T-helper 2 cell treated with Interferon-gamma antibody and Interleukin-4, amounts not matched to agents 5 μg/mL and 100 μg/mL, for 36 hours (primary cell): ENCODE data around the gene SERBP1.
"Not testable (repeated sequence)": the region's sequence is repeated elsewhere in the genome, so short reads cannot be mapped to it uniquely, and the experiment has no call there.

Source experiments
- DNase-seq: peaks from one replicate; pipeline ENCODE4 v3.0.0; 2021; ENCODE audit warnings: low spot score
- H3K27ac Mint-ChIP-seq: one replicate; pipeline ENCODE4 v1.8.0; 2021; ENCODE audit warnings: mild to moderate bottlenecking, mixed read lengths
- H3K27me3 Mint-ChIP-seq: one replicate; pipeline ENCODE4 v1.8.0; 2021; ENCODE audit warnings: low read depth, mixed read lengths
- H3K36me3 Mint-ChIP-seq: one replicate; pipeline ENCODE4 v1.8.0; 2021; ENCODE audit warnings: low read depth, mixed read lengths
- H3K4me1 Mint-ChIP-seq: one replicate; pipeline ENCODE4 v1.8.0; 2021; ENCODE audit warnings: low read depth, mixed read lengths
- H3K4me3 Mint-ChIP-seq: one replicate; pipeline ENCODE4 v1.8.0; 2022; ENCODE audit warnings: mild to moderate bottlenecking, moderate library complexity, mixed read lengths
- H3K9me3 Mint-ChIP-seq: one replicate; pipeline ENCODE4 v1.8.0; 2021; ENCODE audit warnings: mixed read lengths

SERBP1 gene

DNA sequence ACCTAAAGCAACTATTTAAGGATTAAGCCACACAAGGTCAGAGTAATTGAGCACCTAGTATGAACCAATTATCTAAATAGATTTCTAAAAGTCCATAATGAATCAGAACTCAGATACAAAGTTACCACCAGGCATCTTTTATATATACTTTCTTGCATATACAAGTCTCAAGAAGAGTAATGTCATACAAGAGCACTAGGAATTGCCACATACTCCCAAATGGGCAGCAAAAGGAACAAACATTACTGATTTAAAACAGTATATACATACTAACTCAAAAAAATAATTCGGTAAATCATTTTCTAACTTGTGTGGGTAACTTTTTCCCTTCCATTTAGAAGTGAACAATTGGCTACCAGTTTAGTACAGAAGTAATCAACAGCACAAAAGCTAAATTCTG lies 22.1 kb downstream of the SERBP1 start:
- H3K4me1 Mint-ChIP-seq = peaks cover 6% of the 10 kb centered on the region
- DNase-seq = no peak
- H3K27me3 Mint-ChIP-seq = no peaks in the 10 kb centered on the region
- H3K4me3 Mint-ChIP-seq = no peak overlapping the region
- H3K27ac Mint-ChIP-seq = peak overlapping the region; percentile 3
- no peaks in the 10 kb centered on the region for H3K9me3 Mint-ChIP-seq
- peaks cover 54% of the 10 kb centered on the region for H3K36me3 Mint-ChIP-seq

DNA sequence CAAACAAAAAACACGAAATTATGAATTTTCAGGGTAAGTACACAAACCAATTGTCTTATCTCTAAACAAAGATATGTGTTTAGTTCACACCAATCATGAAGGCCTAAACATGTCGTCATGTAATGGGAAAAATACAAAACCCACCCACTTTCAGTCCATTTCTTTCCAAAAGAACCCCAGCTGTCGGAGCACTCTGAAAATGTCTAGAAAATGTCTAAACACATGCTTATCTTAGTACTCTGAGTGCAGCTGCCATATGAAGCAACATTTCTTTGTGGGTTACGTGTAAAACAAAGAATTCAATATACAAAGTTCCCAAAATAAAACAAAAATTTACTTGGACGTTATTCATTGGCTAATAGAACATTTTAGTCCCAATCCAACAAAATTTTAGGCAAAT lies 22.7 kb downstream of the SERBP1 start:
- H3K27me3 Mint-ChIP-seq = no peaks in the 10 kb centered on the region
- peaks cover 49% of the 10 kb centered on the region for H3K36me3 Mint-ChIP-seq
- DNase-seq = no peak
- H3K9me3 Mint-ChIP-seq = no peaks in the 10 kb centered on the region
- no peak overlapping the region for H3K4me3 Mint-ChIP-seq
- H3K27ac Mint-ChIP-seq = no peak overlapping the region
- peaks cover 6% of the 10 kb centered on the region for H3K4me1 Mint-ChIP-seq

DNA sequence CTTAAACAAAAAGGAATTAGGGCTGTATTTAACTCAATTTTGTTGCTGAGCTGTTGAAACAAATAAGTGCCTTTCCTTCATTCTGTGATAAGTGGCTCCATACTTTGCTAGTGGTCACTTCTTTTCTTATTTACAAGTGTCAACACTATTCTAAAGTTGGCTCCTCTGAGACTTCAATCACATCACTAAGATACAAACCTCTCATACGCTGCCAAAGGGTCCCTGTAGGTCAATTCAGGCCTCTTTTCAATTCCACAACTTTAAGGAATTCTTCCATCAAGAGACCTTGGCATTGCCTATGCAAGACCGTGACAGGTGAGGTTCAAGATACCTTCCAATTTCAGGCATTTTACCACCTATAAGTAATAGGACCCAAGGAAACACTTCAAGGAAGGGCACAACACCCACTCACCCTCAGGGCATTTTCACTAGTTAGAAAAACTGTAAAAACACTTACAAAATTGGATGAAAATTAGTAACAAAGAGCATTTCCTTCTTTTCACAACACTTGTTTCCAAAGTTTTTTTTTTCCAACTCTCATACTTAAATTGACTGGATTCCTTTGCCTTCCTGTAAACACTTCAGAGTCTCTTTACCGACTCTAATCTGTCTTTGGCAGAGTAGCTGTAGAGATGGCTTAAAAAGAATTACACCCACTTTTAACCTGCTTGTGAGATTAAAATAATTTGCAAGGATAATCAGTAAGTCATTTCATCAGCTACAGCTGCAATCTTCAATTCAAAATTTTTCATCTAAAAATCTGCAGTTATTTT lies 24.5 kb downstream of the SERBP1 start:
- peaks cover 5% of the 10 kb centered on the region for H3K4me1 Mint-ChIP-seq
- DNase-seq = no peak
- H3K27me3 Mint-ChIP-seq = no peaks in the 10 kb centered on the region
- H3K36me3 Mint-ChIP-seq = peaks cover 40% of the 10 kb centered on the region
- H3K4me3 Mint-ChIP-seq = no peak overlapping the region
- no peaks in the 10 kb centered on the region for H3K9me3 Mint-ChIP-seq
- no peak overlapping the region for H3K27ac Mint-ChIP-seq

DNA sequence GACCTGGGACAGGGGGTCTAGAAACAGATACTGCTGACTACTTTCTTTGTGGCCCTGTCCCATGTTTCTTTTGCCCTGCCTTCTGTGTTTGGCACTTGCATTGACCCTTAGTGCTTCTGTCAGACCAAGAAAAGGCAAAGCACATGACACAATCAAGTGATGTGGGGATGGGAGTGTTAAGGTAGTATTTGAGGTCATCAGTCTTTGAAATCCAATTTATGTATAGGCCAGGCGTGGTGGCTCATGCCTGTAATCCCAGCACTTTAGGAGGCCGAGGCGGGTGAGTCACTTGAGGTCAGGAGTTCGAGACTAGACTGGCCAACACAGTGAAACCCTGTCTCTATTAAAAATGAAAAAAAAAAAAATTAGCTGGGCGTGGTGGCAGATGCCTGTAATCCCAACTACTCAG lies 26.0 kb downstream of the SERBP1 start:
- Mint-ChIP-seq H3K27me3 (no peaks in the 10 kb centered on the region), H3K4me1 (peaks cover 2% of the 10 kb centered on the region), H3K9me3 (no peaks in the 10 kb centered on the region), H3K36me3 (peaks cover 33% of the 10 kb centered on the region), H3K4me3 (no peak overlapping the region), H3K27ac (no peak overlapping the region)
- no peak for DNase-seq

DNA sequence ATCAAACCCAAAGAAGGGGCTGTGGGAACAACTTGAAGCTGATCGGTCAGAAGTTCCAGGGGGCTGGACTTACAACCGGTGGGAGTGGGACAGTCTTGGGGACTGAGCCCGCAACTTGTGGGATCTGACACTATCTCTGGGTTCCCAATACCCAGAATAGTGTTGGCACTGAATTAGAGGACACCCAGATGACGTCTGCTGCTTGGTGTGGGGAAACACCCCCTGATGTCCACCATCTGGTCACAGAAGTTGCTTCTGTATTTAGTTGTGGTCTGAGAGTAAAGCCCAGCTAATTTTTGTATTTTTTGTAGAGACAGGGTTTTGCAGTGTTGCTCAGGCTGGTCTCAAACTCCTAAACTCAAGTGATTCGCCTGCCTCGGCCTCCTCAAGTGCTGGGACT lies 28.8 kb downstream of the SERBP1 start:
- peaks cover 45% of the 10 kb centered on the region for H3K36me3 Mint-ChIP-seq
- H3K4me3 Mint-ChIP-seq = no peak overlapping the region
- H3K4me1 Mint-ChIP-seq = peaks cover 2% of the 10 kb centered on the region
- no peaks in the 10 kb centered on the region for H3K9me3 Mint-ChIP-seq
- H3K27me3 Mint-ChIP-seq = no peaks in the 10 kb centered on the region
- DNase-seq = no peak
- H3K27ac Mint-ChIP-seq = no peak overlapping the region

DNA sequence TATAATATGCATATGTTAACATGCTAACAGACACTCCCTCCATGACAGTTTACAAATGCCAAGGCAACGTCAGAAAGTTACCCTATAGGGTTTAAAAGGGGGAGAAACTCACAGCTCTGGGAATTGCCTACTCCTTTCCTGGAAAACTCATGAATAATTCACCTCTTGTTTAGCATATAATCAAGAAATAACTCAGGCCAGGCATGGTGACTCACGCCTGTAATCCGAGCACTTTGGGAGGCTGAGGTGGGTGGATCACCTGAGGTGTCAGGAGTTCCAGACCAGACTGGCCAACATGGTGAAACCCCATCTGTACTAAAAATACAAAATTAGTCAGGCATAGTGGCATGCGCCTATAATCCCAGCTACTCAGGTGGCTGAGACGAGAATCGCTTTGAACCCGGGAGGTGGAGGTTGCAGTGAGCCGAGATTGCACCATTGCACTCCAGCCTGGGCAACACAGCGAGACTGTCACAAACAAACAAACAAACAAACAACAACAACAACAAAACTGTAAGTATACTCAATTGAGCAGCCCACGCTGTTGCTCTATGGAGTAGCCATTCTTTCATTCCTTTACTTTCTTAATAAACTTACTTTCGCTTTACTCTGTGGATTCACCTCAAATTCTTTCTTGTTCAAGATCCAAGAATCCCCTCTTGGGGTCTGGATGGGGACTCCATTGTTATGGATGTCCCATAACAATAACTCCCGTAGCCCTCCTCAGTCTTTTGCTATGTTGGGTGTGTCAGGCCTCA lies 30.0 kb downstream of the SERBP1 start:
- peaks cover 41% of the 10 kb centered on the region for H3K36me3 Mint-ChIP-seq
- not testable (repeated sequence) for H3K9me3 Mint-ChIP-seq, H3K27ac Mint-ChIP-seq, H3K4me3 Mint-ChIP-seq, H3K27me3 Mint-ChIP-seq, H3K4me1 Mint-ChIP-seq
- DNase-seq = peak; percentile 62

DNA sequence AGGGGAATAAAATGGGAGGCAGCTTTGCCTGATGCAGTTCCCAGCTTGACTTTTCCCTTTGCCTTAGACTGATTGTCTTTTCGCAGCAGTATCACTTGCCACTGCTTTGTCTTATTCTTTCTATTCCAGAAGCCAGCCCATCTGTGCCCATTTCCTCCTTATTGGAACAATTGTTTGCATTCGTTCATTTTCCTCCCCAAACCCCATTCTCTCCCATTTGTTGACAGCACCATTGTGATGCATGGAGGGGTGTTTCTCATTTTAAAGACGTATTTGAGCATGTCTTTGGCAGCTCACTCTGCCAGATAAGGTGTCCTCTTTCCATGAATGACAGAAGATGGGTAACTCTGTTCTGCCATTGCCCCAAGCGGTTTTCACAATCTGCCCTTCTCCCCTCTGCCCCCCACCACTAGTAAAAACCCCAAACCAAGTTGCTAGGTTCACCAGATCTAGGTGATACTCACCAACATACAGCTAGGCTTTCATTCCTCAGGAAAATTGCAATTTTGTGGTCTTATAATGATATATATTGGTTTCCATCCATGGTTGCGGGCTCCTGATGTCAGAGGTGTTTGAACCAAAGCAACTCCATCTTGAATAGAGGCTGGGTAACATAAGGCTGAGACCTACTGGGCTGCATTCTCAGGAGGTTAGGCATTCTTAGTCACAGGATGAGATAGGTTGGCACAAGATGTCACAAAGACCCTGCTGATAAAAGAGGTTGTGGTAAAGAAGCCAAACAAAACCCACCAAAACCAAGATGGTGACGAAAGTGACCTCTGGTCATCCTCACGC lies 30.8 kb downstream of the SERBP1 start:
- Mint-ChIP-seq H3K36me3 (peaks cover 40% of the 10 kb centered on the region), H3K27ac (no peak overlapping the region), H3K4me1 (no peaks in the 10 kb centered on the region), H3K4me3 (no peak overlapping the region), H3K9me3 (no peaks in the 10 kb centered on the region), H3K27me3 (no peaks in the 10 kb centered on the region)
- no peak for DNase-seq

DNA sequence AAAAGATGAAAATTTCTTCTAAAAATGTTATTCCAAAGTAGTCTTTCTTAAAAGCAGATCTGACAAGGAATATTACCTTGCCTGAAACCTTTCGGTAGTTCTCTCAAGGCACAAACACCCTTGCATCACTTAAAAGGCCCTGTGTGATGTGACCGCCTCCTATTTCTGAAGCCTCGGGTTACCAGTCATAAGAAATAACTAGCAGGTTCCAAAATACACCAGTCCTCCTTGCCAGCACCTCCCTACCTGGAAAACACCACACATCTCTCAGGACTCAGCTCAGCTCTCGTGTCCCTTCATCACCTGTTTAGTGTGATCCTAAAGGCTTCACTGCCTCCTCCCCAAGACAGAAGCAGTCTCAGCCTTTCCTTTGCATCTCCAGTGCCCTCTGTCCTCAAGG lies 35.7 kb downstream of the SERBP1 start:
- Mint-ChIP-seq H3K4me3 (no peak overlapping the region), H3K36me3 (peaks cover 54% of the 10 kb centered on the region), H3K4me1 (no peaks in the 10 kb centered on the region), H3K27ac (no peak overlapping the region), H3K27me3 (no peaks in the 10 kb centered on the region), H3K9me3 (no peaks in the 10 kb centered on the region)
- DNase-seq = no peak

DNA sequence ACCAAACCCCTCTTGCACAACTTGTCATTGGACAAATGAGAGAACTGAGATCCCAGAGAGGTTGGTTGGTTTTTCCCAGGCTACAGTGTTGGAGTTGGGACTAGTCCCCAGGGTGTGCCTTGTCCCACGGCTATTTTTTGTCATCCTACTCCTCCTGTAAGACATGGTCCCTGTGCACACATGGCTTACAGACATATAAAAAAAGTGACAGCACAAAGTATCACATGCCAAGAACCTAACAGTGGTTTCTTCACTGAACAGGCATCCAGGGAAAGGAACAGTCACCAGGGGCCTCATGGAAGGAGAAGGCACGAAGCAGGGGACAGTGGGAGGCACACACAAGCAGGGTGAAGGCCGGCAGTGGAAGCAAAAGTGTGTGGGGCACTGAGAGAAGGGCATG lies 36.5 kb downstream of the SERBP1 start:
- no peak overlapping the region for H3K4me3 Mint-ChIP-seq
- H3K27me3 Mint-ChIP-seq = no peaks in the 10 kb centered on the region
- peaks cover 2% of the 10 kb centered on the region for H3K4me1 Mint-ChIP-seq
- no peak for DNase-seq
- peaks cover 50% of the 10 kb centered on the region for H3K36me3 Mint-ChIP-seq
- H3K27ac Mint-ChIP-seq = no peak overlapping the region
- no peaks in the 10 kb centered on the region for H3K9me3 Mint-ChIP-seq

DNA sequence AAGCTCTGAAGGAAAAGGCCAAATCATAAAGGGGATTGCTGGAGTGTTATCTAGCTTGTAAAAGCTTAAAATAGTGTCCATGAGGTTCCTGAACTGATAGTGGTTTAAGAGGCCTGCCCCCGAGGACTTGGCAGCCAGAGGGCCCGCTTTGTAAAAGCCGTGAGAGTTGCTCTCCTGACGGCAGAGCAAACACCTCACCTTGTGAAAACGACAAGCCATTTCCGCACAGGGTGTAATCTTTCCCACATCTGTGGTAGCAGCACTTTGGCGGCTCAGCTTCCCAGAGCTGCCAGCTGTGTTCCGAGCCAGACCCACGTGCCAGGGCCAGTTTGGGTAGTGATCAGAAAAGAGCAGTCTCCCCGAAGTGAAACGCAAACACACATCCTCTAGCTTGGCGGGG lies 37.0 kb downstream of the SERBP1 start:
- Mint-ChIP-seq H3K4me1 (peaks cover 2% of the 10 kb centered on the region), H3K27ac (no peak overlapping the region), H3K36me3 (peaks cover 48% of the 10 kb centered on the region)

DNA sequence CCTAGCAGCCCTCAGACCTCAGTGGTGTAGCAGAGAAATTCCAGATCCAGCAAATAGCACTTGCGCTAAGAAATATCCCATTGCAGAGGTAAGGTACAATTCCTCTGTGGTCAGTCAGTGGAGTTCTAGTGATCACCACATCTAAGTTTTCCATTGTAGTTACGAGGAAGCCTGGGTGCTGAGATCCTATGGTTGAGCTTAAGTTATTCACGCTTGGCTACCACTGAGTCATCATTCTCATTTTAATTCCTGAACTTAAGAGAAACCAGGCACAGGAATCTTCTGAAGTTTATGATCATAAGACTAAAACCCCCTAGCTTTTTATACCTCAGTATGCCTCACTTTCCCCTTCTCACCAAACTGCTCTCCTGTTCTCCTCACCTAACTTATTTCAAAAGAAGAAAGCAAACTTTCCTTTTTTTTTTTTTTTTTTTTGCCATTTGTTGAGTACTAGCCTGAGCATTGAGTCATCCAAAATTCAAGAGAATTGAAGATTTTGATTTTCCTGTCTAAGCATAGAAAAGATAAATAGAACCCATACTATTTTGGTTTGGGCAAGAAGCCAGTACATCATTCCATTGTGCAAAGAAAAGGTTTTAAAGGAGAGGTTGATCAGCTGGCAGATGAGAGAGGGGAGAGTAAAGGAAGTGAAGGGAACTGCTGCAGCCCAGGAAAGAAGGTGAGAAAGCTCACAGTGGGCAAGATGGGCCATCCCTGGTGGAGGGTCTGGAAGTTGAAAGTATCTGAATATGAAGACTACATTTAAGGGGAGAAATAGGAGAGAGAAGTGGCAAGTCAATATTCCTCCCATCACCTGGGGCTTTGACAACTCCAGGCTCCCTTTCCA lies 39.9 kb downstream of the SERBP1 start:
- Mint-ChIP-seq H3K27ac (no peak overlapping the region), H3K4me1 (peaks cover 2% of the 10 kb centered on the region), H3K9me3 (peaks cover 4% of the 10 kb centered on the region), H3K27me3 (no peaks in the 10 kb centered on the region), H3K36me3 (peaks cover 44% of the 10 kb centered on the region), H3K4me3 (no peak overlapping the region)
- no peak for DNase-seq

More for the DNA sequence above, 37.0 kb downstream of the SERBP1 start:
- H3K9me3 Mint-ChIP-seq = no peaks in the 10 kb centered on the region
- H3K4me3 Mint-ChIP-seq = no peak overlapping the region
- DNase-seq = no peak
- H3K27me3 Mint-ChIP-seq = no peaks in the 10 kb centered on the region

DNA sequence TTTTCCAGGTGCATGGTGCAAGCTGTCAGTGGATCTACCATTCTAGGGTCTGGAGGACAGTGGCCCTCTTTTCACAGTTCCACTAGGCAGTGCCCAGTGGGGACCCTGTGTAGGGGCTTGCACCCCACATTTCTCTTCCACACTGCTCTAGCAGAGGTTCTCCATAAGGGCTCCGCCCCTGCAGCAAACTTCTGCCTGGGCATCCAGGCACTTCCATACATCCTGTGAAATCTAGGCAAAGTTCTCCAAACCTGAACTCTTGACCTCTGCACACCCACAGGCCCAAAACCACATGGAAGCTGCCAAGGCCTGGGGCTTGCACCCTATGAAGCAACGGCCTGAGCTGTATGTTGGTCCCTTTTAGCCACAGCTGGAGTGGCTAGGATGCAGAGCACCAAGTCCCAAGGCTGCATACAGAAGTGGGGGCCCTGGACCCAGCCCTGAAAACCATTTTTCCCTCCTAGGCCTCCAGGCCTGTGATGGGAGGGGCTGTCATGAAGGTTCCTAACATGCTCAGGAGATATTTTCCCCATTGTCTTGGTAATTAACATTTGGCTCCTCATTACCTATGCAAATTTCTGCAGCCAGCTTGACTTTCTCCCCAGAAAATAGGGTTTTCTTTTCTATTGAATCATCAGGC lies 46.1 kb downstream of the SERBP1 start:
- Mint-ChIP-seq H3K27me3 (no peaks in the 10 kb centered on the region), H3K4me1 (peaks cover 2% of the 10 kb centered on the region), H3K9me3 (peaks cover 41% of the 10 kb centered on the region), H3K4me3 (no peak overlapping the region), H3K27ac (no peak overlapping the region), H3K36me3 (peaks cover 67% of the 10 kb centered on the region)
- DNase-seq = no peak

DNA sequence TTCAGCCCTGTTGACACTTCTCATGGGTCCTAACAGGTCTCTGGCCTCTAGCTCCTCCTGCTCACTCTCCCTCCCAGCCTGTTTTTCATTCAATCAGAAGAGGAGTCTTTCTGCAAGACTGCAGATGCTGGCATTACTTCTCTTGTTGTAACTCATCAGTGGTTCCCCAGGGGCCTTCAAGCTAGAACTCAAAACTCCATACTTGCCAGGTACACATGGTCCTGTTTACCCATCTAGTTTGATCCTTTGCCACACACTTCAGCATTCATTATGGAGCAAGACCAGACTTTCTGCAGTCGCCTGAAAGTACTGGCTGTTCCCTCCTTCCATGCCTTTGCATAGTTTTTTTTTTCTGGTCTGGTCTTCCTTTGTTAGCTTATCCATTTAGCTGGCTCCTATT lies 47.9 kb downstream of the SERBP1 start:
- no peak overlapping the region for H3K27ac Mint-ChIP-seq
- no peaks in the 10 kb centered on the region for H3K27me3 Mint-ChIP-seq
- H3K4me1 Mint-ChIP-seq = peaks cover 4% of the 10 kb centered on the region

More for the DNA sequence above, 47.9 kb downstream of the SERBP1 start:
- DNase-seq = no peak
- Mint-ChIP-seq H3K9me3 (peaks cover 41% of the 10 kb centered on the region), H3K4me3 (no peak overlapping the region), H3K36me3 (peaks cover 66% of the 10 kb centered on the region)
